Measurements from ENCODE around the gene CASZ1.

Gene CASZ1

GRCh38 chr1:10724948-10725847 lies 71.2 kb downstream of the CASZ1 start:
- no peak overlapping the region for H3K4me2 ChIP-seq (ENCODE audit: low read depth, low read length, poor library complexity, severe bottlenecking)
- H3K79me2 ChIP-seq (ENCODE audit: insufficient read depth, low read length), result no peaks in the 10 kb centered on the region
- H2AFZ ChIP-seq (ENCODE audit: low read depth, low read length, severe bottlenecking), result no peak overlapping the region
- H3K27me3 ChIP-seq (ENCODE audit: low read length), result no peaks in the 10 kb centered on the region
- no peaks in the 10 kb centered on the region for H3K36me3 ChIP-seq (ENCODE audit: low read length)
- no peaks in the 10 kb centered on the region for H3K9me2 ChIP-seq (replicated peaks; ENCODE audit: insufficient read depth, low read length)
- H4K20me1 ChIP-seq (ENCODE audit: low read depth, low read length), result no peaks in the 10 kb centered on the region
- H3F3A ChIP-seq (ENCODE audit: insufficient read depth), result no peaks in the 10 kb centered on the region
- no peaks in the 10 kb centered on the region for H3K9me3 ChIP-seq (ENCODE audit: insufficient read depth, low read length)
- H3K9ac ChIP-seq (ENCODE audit: low read length), result no peak overlapping the region
- no peak overlapping the region for H3K27ac ChIP-seq (ENCODE audit: low read depth, low read length)
- no peak for TF ChIP-seq CTCF (IDR thresholded peaks at IDR 0.05; ENCODE audit: insufficient read depth, low read length, poor library complexity, severe bottlenecking)
- TF ChIP-seq EZH2phosphoT487 (conservative IDR thresholded peaks at IDR 0.05; ENCODE audit: low read length), result no peak
- no peak overlapping the region for H3K4me3 ChIP-seq (ENCODE audit: insufficient read depth, low read length, poor library complexity, severe bottlenecking)

DNA sequence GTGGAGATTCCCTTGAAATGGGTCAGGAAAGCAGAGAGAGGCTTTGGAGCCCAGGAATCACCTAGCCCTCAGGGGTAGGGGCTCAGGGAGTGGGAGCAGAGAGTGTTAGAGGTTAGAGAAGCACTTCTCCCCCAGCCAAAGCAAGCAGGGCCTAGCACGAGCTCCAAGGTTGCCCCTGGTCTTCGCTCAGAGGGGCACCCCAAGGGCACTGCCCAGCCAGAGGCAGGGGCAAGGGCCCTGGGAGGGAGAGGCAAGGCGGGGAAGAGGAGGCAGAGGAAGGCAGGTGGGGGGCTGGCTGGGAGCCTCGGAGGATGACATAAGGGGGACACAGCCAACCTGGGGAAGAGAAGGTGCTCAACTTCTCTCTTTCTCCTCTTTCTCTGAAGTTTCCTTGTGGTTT lies 71.9 kb downstream of the CASZ1 start:
- Histone ChIP-seq H3K9me3 (ENCODE audit: insufficient read depth, low read length) (no peaks in the 10 kb centered on the region), H4K20me1 (ENCODE audit: low read depth, low read length) (no peaks in the 10 kb centered on the region), H3K27me3 (ENCODE audit: low read length) (no peaks in the 10 kb centered on the region), H2AFZ (ENCODE audit: low read depth, low read length, severe bottlenecking) (no peak overlapping the region), H3K4me3 (ENCODE audit: insufficient read depth, low read length, poor library complexity, severe bottlenecking) (no peak overlapping the region), H3K4me2 (ENCODE audit: low read depth, low read length, poor library complexity, severe bottlenecking) (no peak overlapping the region), H3F3A (ENCODE audit: insufficient read depth) (no peaks in the 10 kb centered on the region), H3K79me2 (ENCODE audit: insufficient read depth, low read length) (no peaks in the 10 kb centered on the region), H3K9ac (ENCODE audit: low read length) (no peak overlapping the region), H3K9me2 (replicated peaks; ENCODE audit: insufficient read depth, low read length) (no peaks in the 10 kb centered on the region), H3K36me3 (ENCODE audit: low read length) (no peaks in the 10 kb centered on the region), H3K27ac (ENCODE audit: low read depth, low read length) (no peak overlapping the region)
- TF ChIP-seq EZH2phosphoT487 (conservative IDR thresholded peaks at IDR 0.05; ENCODE audit: low read length) (no peak), CTCF (IDR thresholded peaks at IDR 0.05; ENCODE audit: insufficient read depth, low read length, poor library complexity, severe bottlenecking) (no peak)

GRCh38 chr1:10724052-10724494 lies 72.4 kb downstream of the CASZ1 start:
- Histone ChIP-seq H3K79me2 (ENCODE audit: insufficient read depth, low read length) (no peaks in the 10 kb centered on the region), H3K4me2 (ENCODE audit: low read depth, low read length, poor library complexity, severe bottlenecking) (no peak overlapping the region), H3K27ac (ENCODE audit: low read depth, low read length) (no peak overlapping the region), H3K4me3 (ENCODE audit: insufficient read depth, low read length, poor library complexity, severe bottlenecking) (no peak overlapping the region), H3F3A (ENCODE audit: insufficient read depth) (no peaks in the 10 kb centered on the region), H3K27me3 (ENCODE audit: low read length) (no peaks in the 10 kb centered on the region), H2AFZ (ENCODE audit: low read depth, low read length, severe bottlenecking) (no peak overlapping the region), H4K20me1 (ENCODE audit: low read depth, low read length) (no peaks in the 10 kb centered on the region), H3K9me2 (replicated peaks; ENCODE audit: insufficient read depth, low read length) (no peaks in the 10 kb centered on the region), H3K36me3 (ENCODE audit: low read length) (no peaks in the 10 kb centered on the region), H3K9ac (ENCODE audit: low read length) (no peak overlapping the region), H3K9me3 (ENCODE audit: insufficient read depth, low read length) (no peaks in the 10 kb centered on the region)
- TF ChIP-seq EZH2phosphoT487 (conservative IDR thresholded peaks at IDR 0.05; ENCODE audit: low read length) (no peak), CTCF (IDR thresholded peaks at IDR 0.05; ENCODE audit: insufficient read depth, low read length, poor library complexity, severe bottlenecking) (no peak)
